OCI-M2 (cell line): ENCODE results near the gene NAA35.
"Not testable (repeated sequence)": the region's sequence is repeated elsewhere in the genome, so short reads cannot be mapped to it uniquely, and the experiment has no call there.

ENCODE experiments used
- DNase-seq: peaks from one replicate; lab custom pipeline; 2025; ENCODE audit not compliant: unreplicated experiment; lab: John Stamatoyannopoulos, UW

The NAA35 gene

GRCh38 chr9:86022687-86023266, 81.8 kb downstream of the NAA35 start:
- DNase-seq, result no peak

- no peak for DNase-seq
Measured at GRCh38 chr9:86027767-86028166, 86.8 kb downstream of the NAA35 start.

DNA sequence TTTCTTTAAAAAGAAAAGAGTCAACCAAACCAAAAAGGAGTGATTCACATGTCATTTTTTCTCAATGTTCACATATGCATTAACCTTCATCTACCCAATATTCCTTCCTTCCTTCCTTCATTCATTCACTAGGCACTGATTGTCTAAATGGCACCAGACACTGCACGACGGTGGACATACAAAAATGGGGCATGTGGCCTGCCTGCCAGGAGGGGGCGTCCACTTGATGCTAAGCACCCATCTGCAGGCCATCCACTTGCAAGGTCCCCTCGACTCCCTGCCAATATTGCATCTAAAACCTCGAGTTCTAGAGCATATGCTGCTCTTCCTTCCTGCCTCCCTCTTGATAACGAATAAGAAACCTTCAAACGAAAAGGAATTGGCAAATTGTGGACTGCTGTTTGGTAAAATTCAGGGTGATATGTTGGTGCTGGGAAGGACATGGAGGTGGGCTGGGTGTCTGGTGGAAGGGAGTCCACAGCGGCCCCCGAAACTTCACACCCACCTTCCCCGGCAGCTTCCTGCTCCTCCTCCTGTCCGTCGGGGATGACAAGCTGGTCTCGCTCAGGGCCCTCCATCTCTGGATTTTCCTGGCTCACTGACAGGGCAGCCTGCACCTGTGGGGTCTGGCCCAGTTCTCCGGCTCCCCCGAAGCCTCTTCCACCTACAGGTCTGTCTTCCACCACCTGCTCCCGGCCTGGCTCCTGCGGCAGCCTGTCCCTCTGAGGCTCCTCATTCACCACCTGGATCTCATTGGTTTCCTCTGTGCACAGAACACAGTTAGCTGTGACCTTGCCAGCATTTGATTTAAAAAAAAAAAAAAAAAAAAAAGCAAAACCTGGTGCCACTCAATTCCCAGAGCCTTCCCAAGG, 94.2 kb downstream of the NAA35 start:
- no peak for DNase-seq

GRCh38 chr9:86035827-86036440, 95.0 kb downstream of the NAA35 start:
- DNase-seq, result no peak

DNA sequence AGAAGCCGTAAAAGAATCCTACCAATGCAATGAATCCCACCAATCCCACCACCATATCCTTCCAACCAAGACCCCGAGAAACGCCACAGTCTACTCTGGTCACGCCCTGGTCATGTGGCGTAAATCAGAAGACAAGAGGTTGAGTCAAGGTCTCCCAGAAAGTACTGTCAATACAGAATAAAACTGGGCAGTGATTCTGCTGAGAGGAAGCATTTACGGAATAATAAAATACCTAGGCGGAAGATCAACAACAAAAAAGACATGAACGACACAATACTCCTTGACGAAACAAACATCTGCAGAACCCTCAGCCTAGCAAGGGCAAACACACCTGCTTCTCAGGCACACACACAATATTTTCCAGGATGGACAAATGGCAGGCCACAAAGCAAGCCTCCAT, 95.6 kb downstream of the NAA35 start:
- DNase-seq, result no peak

DNA sequence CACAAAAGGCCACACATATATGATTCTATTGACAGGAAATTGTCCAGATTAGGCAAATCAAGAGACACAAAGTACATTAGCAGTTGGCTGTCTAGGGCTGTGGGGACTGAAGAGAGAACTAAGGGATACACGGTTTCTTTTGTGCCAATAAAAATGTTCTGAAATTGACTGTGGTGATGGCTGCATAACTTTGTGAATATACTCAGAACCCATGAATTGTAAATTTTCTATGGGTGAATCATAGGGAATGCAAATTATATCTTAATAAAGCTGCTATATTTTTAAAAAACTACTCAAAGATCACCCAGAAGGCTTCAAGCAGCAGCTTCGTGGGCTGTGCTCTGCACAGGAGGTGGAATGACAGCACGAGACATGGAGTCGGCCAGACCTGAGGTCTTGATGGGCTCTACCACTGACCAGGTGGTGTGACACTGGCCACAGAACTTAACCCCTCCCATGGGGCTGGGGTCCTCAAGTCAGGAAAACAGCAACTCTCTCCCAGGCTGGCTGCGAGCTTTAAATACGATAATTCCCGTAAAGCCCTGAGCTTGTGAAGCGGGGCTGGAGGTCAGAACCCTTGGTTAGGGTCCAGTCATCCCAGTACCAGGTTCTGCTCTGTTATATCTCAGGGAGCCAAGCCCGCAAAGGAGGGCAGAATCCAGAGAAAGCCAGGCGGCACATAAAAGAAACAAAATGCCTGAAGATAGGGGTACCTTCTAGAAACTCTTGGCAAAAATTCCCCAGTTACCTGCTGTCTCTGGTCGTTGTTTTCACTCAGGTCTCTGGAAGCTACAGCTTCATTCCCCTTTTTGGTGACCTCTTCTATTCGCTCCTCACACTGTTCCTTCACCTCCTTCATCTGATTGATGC, 99.3 kb downstream of the NAA35 start:
- DNase-seq, result no peak

DNA sequence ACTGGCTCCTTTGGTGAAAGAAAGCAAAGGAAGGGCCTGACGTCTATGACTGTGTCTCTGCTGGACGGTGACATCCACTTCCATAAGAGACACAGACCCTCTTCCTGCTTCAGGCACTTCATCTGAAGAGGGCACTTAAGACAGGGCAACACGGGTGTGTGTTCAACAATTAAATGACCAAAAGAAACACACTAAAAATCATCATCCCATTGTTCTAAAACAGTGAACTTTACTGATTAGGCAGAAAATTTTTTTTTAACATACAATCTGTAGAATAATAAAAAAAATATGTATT, 99.9 kb downstream of the NAA35 start:
- no peak for DNase-seq

DNA sequence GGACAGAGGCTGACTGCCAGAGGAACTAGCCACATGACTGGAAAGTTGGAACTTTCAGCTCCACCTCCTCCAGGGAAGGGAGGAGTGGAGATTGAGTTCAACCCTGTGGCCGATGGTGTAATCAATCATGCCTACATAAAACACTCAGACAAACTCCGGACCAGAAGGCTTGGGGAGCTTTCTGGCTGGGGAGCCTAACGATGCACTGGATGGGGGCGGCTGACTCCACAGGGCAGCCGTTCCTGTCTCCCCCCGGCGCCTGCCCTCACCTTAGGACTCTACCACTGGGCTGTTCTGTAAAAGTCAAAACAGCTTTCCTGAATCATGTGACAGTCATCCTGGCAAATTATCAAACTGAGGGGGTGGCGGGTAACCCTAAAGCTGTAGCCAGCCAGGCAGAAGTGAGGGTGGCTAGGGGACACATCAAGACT, 100.4 kb downstream of the NAA35 start:
- DNase-seq, result no peak

DNA sequence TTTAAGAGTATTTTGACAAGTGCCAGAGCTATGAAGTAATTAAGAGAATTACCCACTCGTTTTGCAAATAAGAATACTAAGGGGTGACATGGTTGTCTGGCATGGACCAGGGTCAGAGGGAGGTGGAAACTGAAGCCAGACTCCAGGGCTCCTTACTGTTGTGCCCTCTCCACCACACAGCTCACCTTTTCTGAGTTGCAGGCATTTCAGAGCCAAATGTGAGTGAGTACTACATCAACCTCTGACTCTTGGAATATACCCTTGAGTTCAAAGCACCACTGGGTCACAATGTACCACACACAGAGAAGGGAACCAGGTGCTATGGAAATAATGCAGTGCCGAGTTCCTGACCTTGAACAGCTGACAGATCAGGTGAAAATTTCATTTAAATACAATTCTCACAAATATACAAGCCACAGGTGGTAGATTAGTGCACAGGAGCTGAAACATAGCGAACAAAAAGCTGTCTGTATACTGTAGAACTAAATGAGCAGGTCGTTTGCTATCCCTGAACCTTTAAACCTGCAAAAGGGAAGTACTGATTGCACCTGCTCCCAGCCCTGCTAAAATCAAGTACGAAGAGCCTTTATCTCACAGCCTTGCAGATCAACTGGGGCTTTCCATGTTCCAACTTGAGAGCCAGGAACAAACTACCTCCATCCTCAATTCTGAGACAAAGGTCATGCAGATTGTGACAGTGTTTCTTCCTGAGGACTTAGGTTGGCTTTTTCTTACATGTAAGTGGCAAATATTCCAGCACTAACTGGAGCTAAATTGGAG, 101.4 kb downstream of the NAA35 start:
- DNase-seq, result no peak

- DNase-seq, result no peak
Measured at GRCh38 chr9:86043586-86043985, 102.6 kb downstream of the NAA35 start.

GRCh38 chr9:86043999-86044398, 103.1 kb downstream of the NAA35 start:
- no peak for DNase-seq

- no peak for DNase-seq
Measured at GRCh38 chr9:86045654-86046053, 104.7 kb downstream of the NAA35 start.

DNA sequence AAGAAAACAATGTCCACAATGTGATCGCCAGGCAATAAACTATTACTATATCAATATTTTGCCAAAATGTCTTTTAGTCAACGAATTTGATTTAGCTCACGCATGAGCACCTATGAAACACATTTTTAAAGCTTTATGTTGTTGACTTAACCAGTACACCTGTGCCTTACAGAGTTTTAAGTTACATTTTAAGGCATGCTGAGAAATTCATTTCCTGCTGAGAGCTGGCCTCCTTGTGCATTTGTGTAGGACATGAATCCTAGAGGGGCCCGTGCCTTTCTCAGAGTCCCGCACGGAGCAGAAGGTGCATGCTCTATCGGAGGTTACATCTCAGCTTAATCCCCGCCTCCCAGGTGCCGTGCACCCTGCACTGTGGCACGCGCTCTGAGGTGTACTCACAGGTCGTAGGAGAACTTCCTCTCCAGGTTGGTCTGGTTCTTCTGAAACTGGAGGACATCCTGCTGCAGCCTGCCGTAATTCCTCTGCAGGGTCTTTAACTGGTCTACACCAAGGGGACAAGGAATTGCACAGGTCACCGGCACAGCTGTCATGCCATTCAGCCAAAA, 105.2 kb downstream of the NAA35 start:
- no peak for DNase-seq

GRCh38 chr9:86046930-86047341, 106.0 kb downstream of the NAA35 start:
- no peak for DNase-seq

DNA sequence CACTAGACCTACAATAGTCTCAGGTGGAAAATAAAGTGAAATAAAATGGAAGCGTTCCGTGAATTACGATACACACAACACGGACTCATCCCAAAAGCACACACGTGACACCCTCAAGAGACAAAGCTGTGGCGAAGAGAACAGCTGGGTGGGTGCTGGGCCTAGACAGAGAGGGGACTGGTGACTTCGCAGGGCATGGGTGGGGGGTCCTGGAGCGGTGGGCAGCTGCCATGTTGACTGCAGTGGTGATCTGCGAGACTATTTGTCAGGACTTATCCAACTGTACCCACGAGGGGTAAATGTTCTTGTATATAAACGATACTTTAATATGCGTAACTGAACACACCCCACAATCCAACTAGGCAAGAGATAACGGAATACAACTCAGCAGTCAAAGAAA, 106.4 kb downstream of the NAA35 start:
- DNase-seq, result no peak

- not testable (repeated sequence) for DNase-seq
Measured at GRCh38 chr9:86048018-86048742, 107.2 kb downstream of the NAA35 start.

DNA sequence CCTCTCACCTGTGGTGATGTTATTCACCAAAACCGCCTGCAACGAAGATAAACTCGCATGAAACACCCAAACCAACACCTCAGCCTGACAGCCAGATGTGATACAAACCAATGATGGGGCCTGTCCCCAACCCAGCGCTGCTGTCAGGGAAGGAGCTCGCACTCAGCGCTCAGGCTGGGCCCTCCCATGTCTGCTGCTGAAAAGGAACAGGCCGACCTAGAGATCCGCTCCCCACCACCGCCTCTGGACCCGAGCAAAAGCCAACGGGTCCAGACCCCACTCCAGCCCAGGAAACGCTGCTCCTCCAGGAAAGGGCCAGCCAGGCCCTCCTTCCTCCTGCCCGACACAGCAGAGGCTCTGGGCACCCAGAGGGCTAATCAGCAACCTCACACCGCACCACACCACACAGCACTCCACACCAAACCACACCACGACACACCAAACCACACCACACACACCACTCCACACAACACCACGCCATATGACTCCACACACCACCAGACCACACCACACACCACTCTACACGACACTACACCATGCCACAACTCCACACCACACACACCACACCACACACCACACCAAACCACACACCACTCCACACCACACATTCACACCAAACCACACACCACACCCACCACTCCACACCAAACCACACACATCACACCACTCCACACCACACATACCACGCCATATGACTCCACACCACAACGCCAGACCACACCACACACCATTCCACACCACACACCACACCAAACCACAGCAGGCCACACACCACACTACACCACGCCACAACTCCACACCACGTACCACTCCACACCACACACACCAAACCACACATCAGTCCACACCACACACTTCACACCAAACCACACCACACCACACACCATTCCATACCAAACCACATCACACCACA, 111.9 kb downstream of the NAA35 start:
- DNase-seq, result no peak

DNA sequence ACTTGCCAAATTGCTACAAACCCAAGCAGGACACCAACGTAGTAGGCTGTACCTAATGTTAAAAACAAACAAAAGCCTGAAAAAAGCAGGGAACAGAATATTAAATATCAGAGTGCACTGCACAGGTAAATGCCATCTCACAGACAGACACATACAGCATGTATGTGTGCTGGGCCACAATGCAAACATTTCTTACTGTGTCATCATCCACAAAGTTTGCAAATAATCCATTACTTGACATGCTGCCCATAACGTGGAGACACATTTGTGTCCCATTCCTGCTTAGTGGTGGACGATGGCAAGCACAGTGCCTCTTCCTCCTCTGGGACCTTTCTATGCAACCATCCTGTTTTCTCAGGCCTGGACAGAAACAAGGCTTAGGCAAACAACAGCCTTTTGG, 113.7 kb downstream of the NAA35 start:
- no peak for DNase-seq

DNA sequence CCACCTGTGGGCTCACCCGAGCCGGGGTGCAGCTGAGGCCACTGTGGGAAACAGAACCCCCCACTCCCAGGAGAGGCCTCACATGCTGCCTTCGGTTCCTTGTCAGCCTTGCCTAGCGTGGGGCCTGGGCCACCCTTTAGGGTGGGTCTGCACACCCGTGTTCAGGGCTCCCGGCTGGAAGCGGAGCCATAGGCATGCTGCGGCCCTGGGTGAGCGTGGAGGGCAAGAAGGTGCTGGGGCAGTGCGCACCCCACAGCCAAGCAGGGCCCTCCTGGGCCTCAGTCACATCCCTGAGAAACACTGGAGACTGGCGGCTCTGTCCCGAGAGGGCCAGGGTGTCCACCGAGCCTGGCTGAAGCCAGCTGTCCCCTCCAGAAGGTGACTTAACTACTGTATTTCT, 116.5 kb downstream of the NAA35 start:
- no peak for DNase-seq
